Prostate gland (tissue), 2 donors: ENCODE measurements around the gene ERICH6. TPM values are rescaled to one million over a fixed set of nuclear protein-coding genes. Genes with fewer than 3 reads are reported as not detected.

Experiments used
- DNase-seq: peaks from one replicate; pipeline ENCODE4 v3.0.0-alpha.2; 2019; ENCODE audit warnings: low spot score
- H3K27ac ChIP-seq, 2 donors: fragments of 200-600 bp; sonication (generic); 2 replicates each; pipeline ENCODE4 v1.5.1; 2017 to 2019
- H3K27me3 ChIP-seq: fragments of 200-600 bp; sonication (generic); replicated peaks from 2 replicates; pipeline ENCODE4 v1.5.1; 2019; ENCODE audit not compliant: insufficient read depth
- H3K36me3 ChIP-seq, 2 donors: fragments of 200-600 bp; sonication (generic); 1 replicate in 1 of 2; 2 replicates in 1 of 2; pipeline versions ENCODE4 v1.5.1 to v1.8.1; 2017 to 2019
- H3K4me1 ChIP-seq: fragments of 200-600 bp; sonication (generic); replicated peaks from 2 replicates; pipeline ENCODE4 v1.5.1; 2019
- H3K4me3 ChIP-seq, 2 donors: fragments of 200-600 bp; sonication (generic); 2 replicates each; pipeline ENCODE4 v1.5.1; 2017 to 2019
- H3K9me3 ChIP-seq: fragments of 200-600 bp; sonication (generic); 2 replicates; pipeline ENCODE4 v1.5.1; 2017
- POLR2A ChIP-seq: fragments of 450-650 bp; IDR thresholded peaks from one replicate; pipeline ENCODE4 v1.6.1; 2016; ENCODE audit warnings: antibody characterized with exemption, mild to moderate bottlenecking
- POLR2AphosphoS5 ChIP-seq: sonication (generic); formaldehyde crosslinking; IDR thresholded peaks from one replicate; pipeline ENCODE4 v1.6.1; 2017; ENCODE audit warnings: antibody characterized with exemption
- WGBS: methylation state at CpG from one replicate; pipeline ENCODE4 v1.1.5; 2018; 5-methylcytosine and 5-hydroxymethylcytosine counted together
- intact Hi-C: fragments of 100-400 bp; cut with DNase I; formaldehyde crosslinking; loops from one replicate; pipeline ENCODE4 v1.14.2; 2022
- total RNA-seq, 2 donors: library from RNA; depleted of rRNA; stranded (reverse); fragments of >200 nt; gene quantifications; one replicate each; pipeline ENCODE4 v1.1.0, GENCODE V29; 2016
- TF ChIP-seq, protein P1 (sequence below), 4 experiments: fragments of 200-600 bp in 2 of 4; fragments of 450-650 bp in 2 of 4; sonication (generic) in 2 of 4; IDR thresholded peaks; 1 replicate in 3 of 4; 2 replicates in 1 of 4; pipeline ENCODE4 v1.5.1; 2016 to 2019; ENCODE audit warnings: antibody characterized with exemption in 4 of 4, mild to moderate bottlenecking in 2 of 4, moderate library complexity in 2 of 4

Gene ERICH6
- total RNA-seq, 2 donors from 2014 or later = 0.09 to 0.57 TPM

DNA sequence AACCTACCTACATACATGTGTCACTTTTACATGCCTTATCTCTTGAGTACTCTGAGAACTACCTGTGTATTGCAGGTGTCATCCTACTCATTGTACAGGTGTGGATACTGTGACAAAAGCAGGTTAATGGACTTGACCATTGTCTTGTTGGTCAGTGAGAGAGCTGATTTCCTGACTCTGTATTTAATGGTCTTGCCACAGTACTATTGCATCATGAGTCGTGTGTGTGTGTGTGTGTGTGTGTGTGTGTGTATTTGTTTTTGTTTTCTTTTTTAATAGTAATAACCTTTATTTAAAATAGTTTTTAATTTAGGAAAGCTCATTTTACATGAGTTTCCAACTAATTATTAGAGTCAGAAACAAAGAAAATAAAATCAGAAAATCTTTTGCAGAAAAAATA lies 92.9 kb downstream of the ERICH6 start:
- no peak overlapping the region for H3K27ac ChIP-seq
- TF ChIP-seq POLR2AphosphoS5 (no peak), POLR2A (no peak)
- TF ChIP-seq, protein P1, sequence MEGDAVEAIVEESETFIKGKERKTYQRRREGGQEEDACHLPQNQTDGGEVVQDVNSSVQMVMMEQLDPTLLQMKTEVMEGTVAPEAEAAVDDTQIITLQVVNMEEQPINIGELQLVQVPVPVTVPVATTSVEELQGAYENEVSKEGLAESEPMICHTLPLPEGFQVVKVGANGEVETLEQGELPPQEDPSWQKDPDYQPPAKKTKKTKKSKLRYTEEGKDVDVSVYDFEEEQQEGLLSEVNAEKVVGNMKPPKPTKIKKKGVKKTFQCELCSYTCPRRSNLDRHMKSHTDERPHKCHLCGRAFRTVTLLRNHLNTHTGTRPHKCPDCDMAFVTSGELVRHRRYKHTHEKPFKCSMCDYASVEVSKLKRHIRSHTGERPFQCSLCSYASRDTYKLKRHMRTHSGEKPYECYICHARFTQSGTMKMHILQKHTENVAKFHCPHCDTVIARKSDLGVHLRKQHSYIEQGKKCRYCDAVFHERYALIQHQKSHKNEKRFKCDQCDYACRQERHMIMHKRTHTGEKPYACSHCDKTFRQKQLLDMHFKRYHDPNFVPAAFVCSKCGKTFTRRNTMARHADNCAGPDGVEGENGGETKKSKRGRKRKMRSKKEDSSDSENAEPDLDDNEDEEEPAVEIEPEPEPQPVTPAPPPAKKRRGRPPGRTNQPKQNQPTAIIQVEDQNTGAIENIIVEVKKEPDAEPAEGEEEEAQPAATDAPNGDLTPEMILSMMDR (IDR thresholded peaks at IDR 0.05) = no peak
- no peak for DNase-seq
- H3K4me1 ChIP-seq = no peaks in the 10 kb centered on the region
- WGBS = 50% methylated on average over 1 of the region's 1 CpG
- intact Hi-C loops = no loop called here
- H3K36me3 ChIP-seq = no peaks in the 10 kb centered on the region
- no peaks in the 10 kb centered on the region for H3K27me3 ChIP-seq
- no peaks in the 10 kb centered on the region for H3K9me3 ChIP-seq
- no peak overlapping the region for H3K4me3 ChIP-seq

- Histone ChIP-seq H3K27me3 (no peaks in the 10 kb centered on the region), H3K9me3 (no peaks in the 10 kb centered on the region), H3K4me1 (no peaks in the 10 kb centered on the region), H3K36me3 (no peaks in the 10 kb centered on the region), H3K27ac (no peak overlapping the region), H3K4me3 (no peak overlapping the region)
- intact Hi-C loops = loop anchor here (10.0 kb wide), 1 partner anchor 155 kb away; the partner anchor contains the start of gene SIAH2
- TF ChIP-seq, protein P1 (IDR thresholded peaks at IDR 0.05) = no peak
- no peak for TF ChIP-seq POLR2A
- TF ChIP-seq POLR2AphosphoS5 = no peak
- 0% methylated on average over 1 of the region's 1 CpG for WGBS
- no peak for DNase-seq
These were observed 93.7 kb downstream of the ERICH6 start for GRCh38 chr3:150609988-150610387.

Other genes with a start within 250 kb of the ERICH6 start
- 100 to 1,000 TPM; 304 to 473 TPM for gene SERP1, start 157.4 kb downstream of the ERICH6 start, total RNA-seq
- 100 to 1,000 TPM in 1 of 2 donors, 10 to 100 TPM in 1; 71.9 to 141 TPM for gene EIF2A, start 157.1 kb downstream of the ERICH6 start, total RNA-seq
- 100 to 1,000 TPM; 123 to 126 TPM for gene SELENOT, start 100.6 kb downstream of the ERICH6 start, total RNA-seq
- 10 to 100 TPM; 47.4 to 48.9 TPM for gene SIAH2, start 59.2 kb upstream of the ERICH6 start, total RNA-seq
- gene MINDY4B, start 201.5 kb upstream of the ERICH6 start, total RNA-seq = not detected